Naive thymus-derived CD4-positive, alpha-beta T cell (primary cell): ENCODE measurements around the gene RBM46. TPM values are rescaled to one million over a fixed set of nuclear protein-coding genes. Genes with fewer than 3 reads are reported as not detected.

Experiments
- ATAC-seq: fragments of 150-1000 bp; cut with Tn5 transposase; 2 replicates; pipeline ENCODE4 v1.10.0; 2021; ENCODE audit warnings: mild to moderate bottlenecking, moderate library complexity
- CTCF ChIA-PET: fragments of 350-600 bp; sonication (Branson Sonifier 250); formaldehyde crosslinking; loops from one replicate; lab custom pipeline; 2021; ENCODE audit warnings: antibody characterized with exemption; lab: Charles Lee
- POLR2A ChIA-PET: fragments of 350-600 bp; sonication (Branson Sonifier 250); formaldehyde crosslinking; loops from one replicate; lab custom pipeline; 2021; ENCODE audit warnings: antibody characterized with exemption, inconsistent platforms; lab: Charles Lee
- DNase-seq, 9 donors: peaks; one replicate each; pipeline versions ENCODE4 v3.0.0 to v3.0.0-alpha.2; 2020 to 2022; ENCODE audit warnings: mixed read lengths in 1 of 9
- H3K27ac ChIP-seq: one replicate; pipeline ENCODE4 v1.7.0; 2013; ENCODE audit warnings: mild to moderate bottlenecking, low read depth, low read length, moderate library complexity
- H3K27me3 ChIP-seq, 2 donors: one replicate each; pipeline ENCODE4 v1.7.0; 2013; ENCODE audit warnings: low read length in 2 of 2, mild to moderate bottlenecking in 2 of 2, moderate library complexity in 2 of 2; ENCODE audit not compliant: control insufficient read depth in 2 of 2, insufficient read depth in 2 of 2
- H3K36me3 ChIP-seq, 3 experiments: 1 replicate in 2 of 3; 2 replicates in 1 of 3; pipeline ENCODE4 v1.7.0; 2013; ENCODE audit warnings: low read length in 3 of 3, mild to moderate bottlenecking in 3 of 3, moderate library complexity in 1 of 3; ENCODE audit not compliant: insufficient read depth in 3 of 3, control insufficient read depth in 2 of 3
- H3K4me1 ChIP-seq, 2 donors: one replicate each; pipeline ENCODE4 v1.7.0; 2013; ENCODE audit warnings: low read length in 2 of 2, mild to moderate bottlenecking in 2 of 2, moderate library complexity in 1 of 2; ENCODE audit not compliant: control insufficient read depth in 2 of 2, insufficient read depth in 2 of 2
- H3K4me3 ChIP-seq: 2 replicates; pipeline ENCODE4 v1.7.0; 2013; ENCODE audit warnings: mild to moderate bottlenecking, low read length
- H3K9me3 ChIP-seq, 3 experiments: 1 replicate in 2 of 3; 2 replicates in 1 of 3; pipeline ENCODE4 v1.7.0; 2013; ENCODE audit warnings: low read length in 3 of 3; ENCODE audit not compliant: control insufficient read depth in 2 of 3
- H3K27ac Mint-ChIP-seq, 9 donors: one replicate each; pipeline ENCODE4 v1.8.0; 2020 to 2022; ENCODE audit warnings: mixed read lengths in 9 of 9, mild to moderate bottlenecking in 8 of 9, moderate library complexity in 5 of 9, inconsistent platforms in 2 of 9
- H3K27me3 Mint-ChIP-seq, 5 donors: one replicate each; pipeline ENCODE4 v1.8.0; 2021 to 2022; ENCODE audit warnings: mixed read lengths in 5 of 5, mild to moderate bottlenecking in 1 of 5
- H3K36me3 Mint-ChIP-seq, 5 donors: one replicate each; pipeline ENCODE4 v1.8.0; 2020 to 2022; ENCODE audit warnings: mixed read lengths in 5 of 5, mild to moderate bottlenecking in 3 of 5, inconsistent platforms in 1 of 5
- H3K4me1 Mint-ChIP-seq, 7 donors: one replicate each; pipeline ENCODE4 v1.8.0; 2020 to 2022; ENCODE audit warnings: mixed read lengths in 7 of 7, mild to moderate bottlenecking in 3 of 7, inconsistent platforms in 1 of 7
- H3K4me3 Mint-ChIP-seq, 10 donors: one replicate each; pipeline ENCODE4 v1.8.0; 2020 to 2022; ENCODE audit warnings: mild to moderate bottlenecking in 10 of 10, mixed read lengths in 10 of 10, moderate library complexity in 6 of 10, inconsistent platforms in 2 of 10
- H3K9me3 Mint-ChIP-seq, 11 donors: one replicate each; pipeline ENCODE4 v1.8.0; 2020 to 2022; ENCODE audit warnings: mixed read lengths in 11 of 11, mild to moderate bottlenecking in 4 of 11, inconsistent platforms in 1 of 11, moderate library complexity in 1 of 11
- intact Hi-C, 2 donors: fragments of 100-400 bp; cut with micrococcal nuclease; formaldehyde crosslinking; loops; one replicate each; pipeline ENCODE4 v1.15.1; 2023
- polyA plus RNA-seq, 2 donors: library from polyadenylated mRNA; unstranded; fragments of 300-500 nt; fragmentation: Illumina TruSeq; gene quantifications; one replicate each; pipeline ENCODE4 v1.2.3, GENCODE V29; 2021
- total RNA-seq, 6 experiments: library from RNA in 5 of 6; stranded (reverse) in 5 of 6; gene quantifications; 1 replicate in 5 of 6; 2 replicates in 1 of 6; pipeline ENCODE4 v1.2.3 and lab custom pipeline; 2021 to 2026

The RBM46 gene
- total and polyA plus RNA-seq, 7 experiments from 2014 or later: not detected

DNA sequence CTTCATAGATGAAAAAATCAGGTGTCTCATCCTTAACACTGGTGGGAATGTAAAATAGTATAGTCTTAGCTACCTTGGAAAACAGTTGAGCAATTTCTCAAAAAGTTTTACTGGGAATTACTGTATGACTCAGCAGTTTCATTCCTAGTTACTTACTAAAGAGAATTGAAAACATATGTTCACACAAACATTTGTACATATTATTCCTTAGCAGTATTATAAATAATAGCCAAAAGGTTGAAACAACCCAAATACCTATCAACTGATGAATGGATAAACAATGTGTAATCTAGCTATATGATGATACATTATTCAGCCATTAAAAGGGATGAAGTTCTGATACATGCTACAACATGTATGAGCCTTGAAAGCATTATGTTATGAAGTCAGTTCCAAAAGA is 41.7 kb downstream of the RBM46 start:
- CTCF ChIA-PET: no interaction called here
- no peak overlapping the region for H3K4me3 ChIP-seq
- Mint-ChIP-seq H3K27me3 (peaks cover 2 to 16% (median 13%) of the 10 kb centered on the region in 5 donors), H3K4me3 (no peak overlapping the region), H3K36me3 (no peaks in the 10 kb centered on the region), H3K9me3 (no peaks in the 10 kb centered on the region), H3K27ac (no peak overlapping the region), H3K4me1 (no peaks in the 10 kb centered on the region)
- H3K27ac ChIP-seq: no peak overlapping the region
- H3K4me1 ChIP-seq: no peaks in the 10 kb centered on the region
- intact Hi-C loops: no loop called here
- no peak for DNase-seq
- ATAC-seq: no peak
- POLR2A ChIA-PET: no interaction called here
- H3K36me3 ChIP-seq: no peaks in the 10 kb centered on the region
- no peaks in the 10 kb centered on the region for H3K27me3 ChIP-seq
- H3K9me3 ChIP-seq: no peaks in the 10 kb centered on the region

DNA sequence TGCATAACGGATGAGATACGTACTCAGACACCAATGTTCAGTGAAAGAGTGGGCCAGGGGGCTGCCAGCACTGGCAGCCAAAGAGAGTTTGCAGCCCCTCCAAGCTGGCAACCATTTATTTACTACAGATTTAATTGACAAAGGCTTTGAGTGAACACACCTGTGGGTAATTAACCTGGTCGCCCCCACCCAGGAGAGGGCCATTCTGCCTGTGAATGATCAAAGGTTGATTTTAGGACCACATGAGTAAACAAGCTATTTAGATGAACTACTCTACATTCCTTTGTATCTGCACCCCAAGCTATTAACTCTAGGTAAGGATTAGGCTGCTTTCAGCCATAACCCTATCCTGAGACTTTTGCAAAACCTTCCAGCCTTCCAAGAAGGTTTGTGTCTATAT is 55.0 kb downstream of the RBM46 start:
- H3K36me3 ChIP-seq: no peaks in the 10 kb centered on the region
- ChIA-PET CTCF (no interaction called here), POLR2A (interaction anchor here (0.6 kb wide), 1 partner anchor 15 kb away, joined by 3 read pairs; no protein-coding TSS in a partner anchor)
- Mint-ChIP-seq H3K4me3 (no peak overlapping the region), H3K4me1 (no peaks in the 10 kb centered on the region), H3K27me3 (peaks cover 0 to 14% (median 0%) of the 10 kb centered on the region in 5 donors), H3K9me3 (peaks cover 4 to 34% (median 12%) of the 10 kb centered on the region in 11 donors), H3K27ac (no peak overlapping the region), H3K36me3 (peaks cover 0 to 9% (median 0%) of the 10 kb centered on the region in 5 donors)
- no peaks in the 10 kb centered on the region for H3K4me1 ChIP-seq
- DNase-seq (no peak), ATAC-seq (no peak)
- H3K4me3 ChIP-seq: no peak overlapping the region
- H3K9me3 ChIP-seq: no peaks in the 10 kb centered on the region
- no peak overlapping the region for H3K27ac ChIP-seq
- no peaks in the 10 kb centered on the region for H3K27me3 ChIP-seq
- intact Hi-C loops: no loop called here

DNA sequence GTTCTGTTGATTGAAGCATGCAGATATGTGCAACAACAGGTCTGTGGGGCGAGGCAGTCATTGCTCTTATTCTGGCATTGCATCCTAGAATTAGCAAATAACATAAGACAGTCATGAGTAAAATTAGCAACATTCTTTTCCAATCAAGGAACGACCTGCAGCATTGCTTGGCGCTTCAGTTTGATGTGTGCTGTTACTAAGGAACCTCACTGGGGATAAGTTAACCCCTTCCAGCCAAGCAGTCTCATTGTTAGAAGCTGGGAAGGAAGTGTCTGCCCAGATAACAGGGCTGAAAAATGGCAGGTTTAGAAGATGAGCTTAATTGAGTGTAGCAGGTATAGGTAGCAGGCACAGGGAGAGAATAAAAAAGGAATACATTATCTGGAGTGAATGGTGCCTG is 55.4 kb downstream of the RBM46 start:
- ATAC-seq (no peak), DNase-seq (no peak)
- no peaks in the 10 kb centered on the region for H3K4me1 Mint-ChIP-seq
- POLR2A ChIA-PET: interaction anchor here (0.6 kb wide), 1 partner anchor 15 kb away, joined by 3 read pairs; no protein-coding TSS in a partner anchor
- no peaks in the 10 kb centered on the region for H3K27me3 ChIP-seq
- H3K4me3 Mint-ChIP-seq: no peak overlapping the region
- no peaks in the 10 kb centered on the region for H3K9me3 ChIP-seq
- peaks cover 0 to 5% (median 0%) of the 10 kb centered on the region in 5 donors for H3K36me3 Mint-ChIP-seq
- no peak overlapping the region for H3K27ac ChIP-seq
- CTCF ChIA-PET: no interaction called here
- intact Hi-C loops: no loop called here
- no peak overlapping the region for H3K27ac Mint-ChIP-seq
- no peak overlapping the region for H3K4me3 ChIP-seq
- no peaks in the 10 kb centered on the region for H3K4me1 ChIP-seq
- H3K27me3 Mint-ChIP-seq: peaks cover 0 to 14% (median 0%) of the 10 kb centered on the region in 5 donors
- H3K36me3 ChIP-seq: no peaks in the 10 kb centered on the region
- peaks cover 3 to 33% (median 10%) of the 10 kb centered on the region in 11 donors for H3K9me3 Mint-ChIP-seq

DNA sequence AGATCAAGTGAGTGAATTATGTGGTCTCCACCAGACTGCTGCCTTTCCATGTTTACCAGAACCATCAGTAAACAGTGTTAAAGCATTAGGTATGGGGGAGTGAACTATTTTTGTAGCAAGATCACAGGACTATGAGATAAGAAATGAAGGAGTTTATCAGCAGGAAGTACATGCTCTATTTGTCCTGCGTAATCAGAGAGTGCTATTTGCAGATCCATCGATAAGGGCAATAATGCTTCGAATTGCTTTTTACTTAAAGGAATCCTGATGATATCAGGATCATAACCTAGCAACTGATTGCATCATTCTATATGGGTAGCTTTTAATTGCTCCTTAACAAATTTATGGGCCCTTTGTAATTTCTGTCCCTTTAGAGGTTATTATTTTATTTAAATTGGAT is 57.1 kb downstream of the RBM46 start:
- Histone ChIP-seq H3K4me3 (no peak overlapping the region), H3K27ac (no peak overlapping the region), H3K4me1 (no peaks in the 10 kb centered on the region), H3K9me3 (no peaks in the 10 kb centered on the region), H3K27me3 (no peaks in the 10 kb centered on the region), H3K36me3 (no peaks in the 10 kb centered on the region)
- Mint-ChIP-seq H3K9me3 (peaks cover 0 to 26% (median 4%) of the 10 kb centered on the region in 11 donors), H3K4me1 (no peaks in the 10 kb centered on the region), H3K4me3 (no peak overlapping the region), H3K36me3 (no peaks in the 10 kb centered on the region), H3K27me3 (peaks cover 0 to 14% (median 0%) of the 10 kb centered on the region in 5 donors), H3K27ac (no peak overlapping the region)
- ChIA-PET POLR2A (no interaction called here), CTCF (no interaction called here)
- no peak for DNase-seq
- ATAC-seq: no peak
- intact Hi-C loops: no loop called here

DNA sequence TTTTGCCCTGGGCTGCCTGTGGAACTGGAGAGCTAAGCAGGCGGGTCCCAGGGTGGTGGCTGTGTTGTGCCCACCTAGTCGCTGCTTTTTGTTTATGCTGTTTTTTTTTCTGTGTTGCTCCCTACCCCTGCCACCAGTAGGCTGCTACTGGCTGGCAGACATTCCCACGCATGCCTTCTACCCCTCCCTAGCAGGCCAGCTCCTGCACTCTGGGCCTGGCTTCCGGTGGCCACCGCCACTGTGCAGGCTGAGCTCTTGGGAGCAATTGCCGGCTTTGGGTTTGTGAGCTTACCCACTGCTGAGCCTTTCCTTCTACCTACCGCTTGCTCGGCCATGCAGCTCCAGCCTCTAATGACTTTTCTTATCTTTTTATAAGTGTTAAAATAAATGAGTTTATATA is 57.6 kb downstream of the RBM46 start:
- Mint-ChIP-seq H3K4me3 (no peak overlapping the region), H3K27me3 (peaks cover 0 to 14% (median 0%) of the 10 kb centered on the region in 5 donors), H3K27ac (no peak overlapping the region), H3K9me3 (peaks cover 0 to 21% (median 4%) of the 10 kb centered on the region in 11 donors), H3K4me1 (no peaks in the 10 kb centered on the region), H3K36me3 (no peaks in the 10 kb centered on the region)
- H3K9me3 ChIP-seq: no peaks in the 10 kb centered on the region
- no peaks in the 10 kb centered on the region for H3K4me1 ChIP-seq
- no peak overlapping the region for H3K27ac ChIP-seq
- H3K27me3 ChIP-seq: no peaks in the 10 kb centered on the region
- ChIA-PET CTCF (no interaction called here), POLR2A (no interaction called here)
- H3K36me3 ChIP-seq: no peaks in the 10 kb centered on the region
- intact Hi-C loops: no loop called here
- H3K4me3 ChIP-seq: no peak overlapping the region
- DNase-seq (no peak), ATAC-seq (no peak)

DNA sequence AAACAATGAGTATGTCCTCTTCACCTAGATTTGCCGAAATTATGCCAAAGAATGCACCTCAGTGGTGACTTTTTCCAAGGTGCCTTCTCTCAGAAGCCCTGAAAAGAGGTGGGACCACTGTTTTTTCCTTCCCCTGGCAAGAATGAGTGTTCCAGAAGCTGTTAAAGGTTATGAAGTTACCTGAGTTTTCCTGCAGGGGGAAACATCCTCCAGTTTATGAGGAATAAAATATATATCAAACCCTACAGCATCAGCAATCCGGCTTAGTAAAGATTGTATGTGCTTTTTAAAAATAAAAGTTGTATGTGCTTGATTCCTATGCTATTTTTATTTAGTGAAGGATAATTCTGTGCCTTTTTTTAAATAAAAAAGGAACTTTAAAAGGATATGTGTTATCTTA is 73.3 kb downstream of the RBM46 start:
- DNase-seq: no peak
- no peak for ATAC-seq
- no peak overlapping the region for H3K27ac ChIP-seq
- Mint-ChIP-seq H3K4me1 (no peaks in the 10 kb centered on the region), H3K4me3 (no peak overlapping the region), H3K27ac (no peak overlapping the region), H3K36me3 (no peaks in the 10 kb centered on the region), H3K27me3 (peaks cover 0 to 11% (median 6%) of the 10 kb centered on the region in 5 donors), H3K9me3 (peaks cover 0 to 10% (median 1%) of the 10 kb centered on the region in 11 donors)
- H3K4me1 ChIP-seq: no peaks in the 10 kb centered on the region
- POLR2A ChIA-PET: no interaction called here
- H3K27me3 ChIP-seq: no peaks in the 10 kb centered on the region
- CTCF ChIA-PET: no interaction called here
- intact Hi-C loops: no loop called here
- no peak overlapping the region for H3K4me3 ChIP-seq
- no peaks in the 10 kb centered on the region for H3K9me3 ChIP-seq
- no peaks in the 10 kb centered on the region for H3K36me3 ChIP-seq

DNA sequence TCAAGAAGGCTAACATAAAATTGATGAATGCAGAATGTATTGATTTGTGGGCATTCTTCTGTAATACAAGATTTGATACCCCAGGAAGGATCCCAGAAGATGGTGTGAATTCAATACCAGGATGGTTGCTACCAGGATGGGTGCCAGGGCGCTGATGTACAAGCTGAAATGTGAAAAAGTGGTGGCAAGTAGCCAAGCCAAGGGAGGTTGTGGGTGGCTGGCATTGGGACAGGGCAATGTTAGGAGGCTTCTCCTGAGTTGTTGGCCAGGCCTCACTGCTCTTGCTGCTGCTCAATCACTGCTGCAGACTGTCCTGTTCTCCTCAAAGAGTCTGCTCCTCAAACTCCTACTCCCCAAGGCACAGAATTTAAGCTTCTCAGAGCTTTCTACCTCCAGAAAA is 77.1 kb downstream of the RBM46 start:
- H3K36me3 Mint-ChIP-seq: peaks cover 0 to 1% (median 0%) of the 10 kb centered on the region in 5 donors
- H3K4me3 ChIP-seq: no peak overlapping the region
- DNase-seq: no peak
- no peak for ATAC-seq
- no peak overlapping the region for H3K27ac Mint-ChIP-seq
- intact Hi-C loops: no loop called here
- ChIA-PET CTCF (no interaction called here), POLR2A (no interaction called here)
- no peak overlapping the region for H3K4me3 Mint-ChIP-seq
- no peak overlapping the region for H3K27ac ChIP-seq
- H3K9me3 Mint-ChIP-seq: peaks cover 0 to 14% (median 4%) of the 10 kb centered on the region in 11 donors
- peaks cover 0 to under 1% (median 0%) of the 10 kb centered on the region in 3 experiments for H3K9me3 ChIP-seq
- H3K4me1 Mint-ChIP-seq: no peaks in the 10 kb centered on the region
- no peaks in the 10 kb centered on the region for H3K36me3 ChIP-seq
- no peaks in the 10 kb centered on the region for H3K27me3 Mint-ChIP-seq
- no peaks in the 10 kb centered on the region for H3K27me3 ChIP-seq
- no peaks in the 10 kb centered on the region for H3K4me1 ChIP-seq
